Muscle of leg (tissue), 11 donors: ENCODE measurements around the gene MRTFB. TPM values are rescaled to one million over a fixed set of nuclear protein-coding genes. Genes with fewer than 3 reads are reported as not detected.

ENCODE experiments used
- DNase-seq: peaks from one replicate; pipeline ENCODE4 v3.0.0; 2013
- H3K27ac ChIP-seq: one replicate; pipeline ENCODE4 v1.5.1; 2013; ENCODE audit warnings: mild to moderate bottlenecking, low read length, control low read depth
- H3K27me3 ChIP-seq: one replicate; pipeline ENCODE4 v1.6.1; 2013; ENCODE audit warnings: low read length; ENCODE audit not compliant: control insufficient read depth, insufficient read depth
- H3K36me3 ChIP-seq: one replicate; pipeline ENCODE4 v1.6.1; 2013; ENCODE audit warnings: low read length; ENCODE audit not compliant: control insufficient read depth, insufficient read depth
- H3K4me1 ChIP-seq: one replicate; pipeline ENCODE4 v1.6.1; 2013; ENCODE audit warnings: low read length; ENCODE audit not compliant: control insufficient read depth, insufficient read depth
- H3K4me3 ChIP-seq: one replicate; pipeline ENCODE4 v1.5.1; 2013; ENCODE audit warnings: low read length, control low read depth
- H3K9me3 ChIP-seq: replicated peaks from 2 replicates; pipeline ENCODE4 v1.6.1; 2013; ENCODE audit warnings: low read depth, low read length; ENCODE audit not compliant: control insufficient read depth
- WGBS: methylation state at CpG from one replicate; pipeline ENCODE4 v1.1.5; 2013; ENCODE audit warnings: missing lambda C conversion rate; ENCODE audit not compliant: insufficient coverage; 5-methylcytosine and 5-hydroxymethylcytosine counted together
- polyA plus RNA-seq, 8 donors: library from polyadenylated mRNA; unstranded; fragments of 120-200 nt; gene quantifications; one replicate each; pipeline versions ENCODE4 v1.2.1 to v1.2.3, GENCODE V29; 2013; ENCODE audit warnings: inconsistent platforms in 1 of 8, low replicate concordance in 1 of 8; ENCODE audit not compliant: insufficient read length in 8 of 8, insufficient read depth in 1 of 8
- total RNA-seq: library from RNA; stranded (reverse); fragments of 120-200 nt; gene quantifications from one replicate; pipeline ENCODE4 v1.2.4, GENCODE V29; 2013

Gene MRTFB
- total and polyA plus RNA-seq, 9 donors, result 12.4 to 22.3 (median 17.0) TPM

DNA sequence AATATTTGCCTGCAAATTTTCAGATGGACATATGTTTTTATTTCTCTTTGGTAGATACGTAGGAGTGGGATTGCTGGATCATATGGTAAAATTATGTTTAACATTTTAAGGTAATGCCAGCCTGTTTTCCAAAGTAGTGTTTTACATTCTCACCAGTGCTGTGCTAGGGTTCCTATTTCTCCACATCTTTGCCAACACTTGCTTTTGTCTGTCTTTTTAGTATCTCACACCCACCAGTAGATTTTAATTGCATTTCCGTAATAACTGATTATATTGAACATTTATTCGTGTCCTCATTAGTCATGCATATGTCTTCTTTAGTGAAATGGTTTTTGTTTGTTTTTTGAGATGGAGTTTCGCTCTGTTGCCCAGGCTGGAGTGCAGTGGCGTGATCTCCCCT lies 58.4 kb downstream of the MRTFB start:
- H3K27me3 ChIP-seq, result no peaks in the 10 kb centered on the region
- no peaks in the 10 kb centered on the region for H3K9me3 ChIP-seq
- DNase-seq, result no peak
- H3K27ac ChIP-seq, result no peak overlapping the region
- no peaks in the 10 kb centered on the region for H3K36me3 ChIP-seq
- no peak overlapping the region for H3K4me3 ChIP-seq
- WGBS, result no CpG with 5 or more reads among the region's 5 CpGs
- H3K4me1 ChIP-seq, result no peaks in the 10 kb centered on the region

DNA sequence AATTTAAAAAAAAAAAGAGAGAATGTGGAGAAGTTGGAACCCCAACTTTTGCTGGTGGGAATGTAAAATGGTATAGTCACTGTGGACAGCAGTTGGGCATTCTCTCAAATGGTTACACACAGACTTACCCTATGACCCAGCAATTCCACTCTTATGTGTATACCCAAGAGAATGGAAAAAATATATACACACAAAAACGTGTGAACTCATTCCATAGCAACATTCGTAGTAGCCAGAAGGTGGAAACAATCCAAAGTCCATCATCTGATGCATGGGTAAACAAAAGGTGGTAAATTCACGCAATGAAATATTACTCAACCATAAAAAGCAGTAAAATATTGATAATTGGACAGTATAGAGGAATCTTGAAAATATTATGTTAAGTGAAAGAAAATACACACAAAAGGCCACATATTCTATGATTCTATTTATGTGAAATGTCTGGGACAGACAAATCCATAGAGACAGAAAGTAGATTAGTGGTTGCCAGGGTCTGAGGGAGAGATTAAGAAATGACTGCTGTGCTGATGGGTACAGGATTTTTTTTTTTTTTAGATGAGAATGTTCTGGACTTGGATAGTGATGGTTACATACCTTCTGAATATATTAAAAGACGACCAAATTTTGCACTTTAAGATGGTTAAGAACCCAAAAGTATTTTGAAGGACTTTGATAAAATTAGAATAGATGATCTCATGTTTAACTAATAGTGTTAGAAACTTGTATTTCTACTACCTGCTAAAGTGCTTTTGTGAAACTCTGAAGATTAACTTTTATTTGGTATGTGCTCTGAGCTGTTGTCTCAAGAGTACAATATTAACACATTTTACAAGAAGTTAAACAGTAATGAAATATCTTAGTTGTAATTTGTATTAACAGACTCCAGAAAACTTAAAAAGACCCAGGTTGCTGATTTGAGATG lies 60.9 kb downstream of the MRTFB start:
- no peak overlapping the region for H3K4me3 ChIP-seq

DNA sequence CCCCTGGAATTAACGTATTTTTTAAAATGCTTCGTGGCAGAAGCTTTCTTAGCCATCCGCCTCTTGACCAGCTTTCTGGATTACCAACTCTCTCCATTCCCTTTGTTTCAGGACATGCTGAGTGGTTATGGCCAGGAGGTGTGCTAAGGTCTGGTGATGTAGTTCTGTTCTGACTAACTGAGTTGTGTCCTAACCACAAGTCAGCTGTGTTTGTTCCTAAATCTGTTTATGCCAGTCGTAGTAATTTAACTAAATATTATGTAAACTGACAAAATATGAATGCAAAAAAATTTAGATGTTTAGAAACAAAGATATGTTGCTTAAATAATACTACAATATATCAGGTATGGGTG lies 61.6 kb downstream of the MRTFB start:
- Histone ChIP-seq H3K9me3 (no peaks in the 10 kb centered on the region), H3K4me1 (no peaks in the 10 kb centered on the region), H3K4me3 (no peak overlapping the region), H3K27ac (no peak overlapping the region), H3K36me3 (no peaks in the 10 kb centered on the region), H3K27me3 (no peaks in the 10 kb centered on the region)
- DNase-seq, result no peak
- WGBS, result no CpG with 5 or more reads among the region's 4 CpGs

More for the DNA sequence above, 60.9 kb downstream of the MRTFB start:
- WGBS, result no CpG with 5 or more reads among the region's 4 CpGs
- Histone ChIP-seq H3K36me3 (no peaks in the 10 kb centered on the region), H3K27me3 (no peaks in the 10 kb centered on the region), H3K27ac (no peak overlapping the region), H3K4me1 (no peaks in the 10 kb centered on the region), H3K9me3 (no peaks in the 10 kb centered on the region)
- no peak for DNase-seq

DNA sequence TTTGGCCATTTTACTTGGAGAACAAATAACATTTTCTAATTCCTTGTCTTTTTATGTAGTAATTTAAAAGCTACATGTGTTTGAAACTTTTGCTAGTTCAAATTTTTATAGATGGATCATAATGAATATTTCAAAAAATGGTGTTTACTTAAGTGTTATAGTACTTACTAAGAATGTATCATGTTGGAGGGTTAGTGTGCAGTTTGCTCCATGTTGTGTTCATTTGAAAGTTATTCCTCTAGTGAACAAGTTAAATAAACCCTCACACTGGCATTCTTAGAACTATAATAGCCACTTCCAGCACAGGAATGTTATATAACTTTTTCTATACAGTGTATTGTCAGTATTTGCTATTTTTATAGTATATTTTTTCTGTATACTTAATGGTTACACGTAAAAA lies 62.8 kb downstream of the MRTFB start:
- no peak for DNase-seq
- H3K36me3 ChIP-seq, result no peaks in the 10 kb centered on the region
- no peak overlapping the region for H3K27ac ChIP-seq
- no peaks in the 10 kb centered on the region for H3K4me1 ChIP-seq
- no peak overlapping the region for H3K4me3 ChIP-seq
- no CpG with 5 or more reads among the region's 1 CpG for WGBS
- no peaks in the 10 kb centered on the region for H3K27me3 ChIP-seq
- no peaks in the 10 kb centered on the region for H3K9me3 ChIP-seq

DNA sequence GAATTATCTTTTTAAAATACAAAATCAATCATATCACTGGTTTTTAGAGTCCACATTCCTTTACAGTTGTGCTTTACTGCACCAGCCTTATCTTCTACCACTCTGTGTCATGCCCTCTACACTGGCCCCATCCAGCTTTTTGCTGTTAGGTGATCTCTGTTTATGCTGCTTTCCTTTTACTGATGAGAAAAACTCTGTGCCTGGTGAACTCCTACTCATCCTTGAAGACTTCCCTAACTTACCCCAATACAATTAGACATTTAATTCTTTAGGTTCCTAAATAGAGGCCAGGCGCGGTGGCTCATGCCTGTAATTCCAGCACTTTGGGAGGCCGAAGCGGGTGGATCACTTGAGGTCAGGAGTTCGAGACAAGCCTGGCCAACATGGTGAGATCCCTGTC lies 64.6 kb downstream of the MRTFB start:
- Histone ChIP-seq H3K27me3 (no peaks in the 10 kb centered on the region), H3K4me1 (no peaks in the 10 kb centered on the region), H3K9me3 (peaks cover 4% of the 10 kb centered on the region), H3K4me3 (no peak overlapping the region), H3K36me3 (peaks cover 6% of the 10 kb centered on the region), H3K27ac (no peak overlapping the region)
- DNase-seq, result no peak
- WGBS, result 93% methylated on average over 3 of the region's 5 CpGs

DNA sequence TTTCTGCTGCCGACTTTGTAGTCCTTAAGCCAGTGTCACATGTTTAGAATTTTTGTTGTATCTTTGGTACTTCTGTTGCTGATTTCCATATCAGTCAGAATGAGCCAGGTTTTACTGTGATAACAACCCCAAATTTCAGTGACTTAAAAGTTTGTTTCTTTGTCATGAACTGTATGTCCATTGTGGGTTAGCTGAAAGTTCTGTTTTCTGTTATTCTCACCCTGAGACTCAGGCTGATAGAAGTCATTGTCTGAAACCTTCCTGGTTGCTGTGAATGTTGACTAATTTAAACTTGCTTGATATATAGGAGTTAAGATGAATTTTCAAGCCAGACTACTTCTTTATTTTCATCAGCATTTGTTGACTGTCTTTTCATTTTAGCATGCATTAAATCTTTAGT lies 68.8 kb downstream of the MRTFB start:
- no peak overlapping the region for H3K4me3 ChIP-seq
- H3K27me3 ChIP-seq, result no peaks in the 10 kb centered on the region
- peaks cover 10% of the 10 kb centered on the region for H3K36me3 ChIP-seq
- WGBS, result no CpG with 5 or more reads among the region's 1 CpG
- H3K4me1 ChIP-seq, result no peaks in the 10 kb centered on the region
- no peak overlapping the region for H3K27ac ChIP-seq
- DNase-seq, result no peak
- H3K9me3 ChIP-seq, result peaks cover 4% of the 10 kb centered on the region

DNA sequence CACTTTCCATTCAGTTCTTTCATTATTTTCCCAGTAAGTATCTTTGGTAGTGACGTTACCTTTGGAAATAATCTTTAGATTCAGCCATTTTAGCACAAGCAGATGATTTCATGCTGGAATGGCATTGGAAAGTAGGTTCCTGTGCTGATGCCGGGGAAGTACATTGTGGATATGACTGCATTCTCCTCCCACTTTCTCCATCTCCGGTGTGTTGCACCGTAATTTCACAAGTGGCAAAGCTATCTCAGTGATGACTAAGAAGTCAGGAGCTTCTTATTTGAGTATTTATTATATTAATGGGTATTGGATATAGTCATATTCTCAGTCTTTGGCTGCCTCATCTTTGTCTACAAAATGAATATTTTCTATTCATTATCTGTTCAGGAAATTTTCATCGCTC lies 69.8 kb downstream of the MRTFB start:
- H3K4me1 ChIP-seq, result no peaks in the 10 kb centered on the region
- no CpG with 5 or more reads among the region's 5 CpGs for WGBS
- DNase-seq, result no peak
- H3K4me3 ChIP-seq, result no peak overlapping the region
- peaks cover 10% of the 10 kb centered on the region for H3K36me3 ChIP-seq
- no peaks in the 10 kb centered on the region for H3K27me3 ChIP-seq
- no peak overlapping the region for H3K27ac ChIP-seq
- peaks cover 4% of the 10 kb centered on the region for H3K9me3 ChIP-seq

DNA sequence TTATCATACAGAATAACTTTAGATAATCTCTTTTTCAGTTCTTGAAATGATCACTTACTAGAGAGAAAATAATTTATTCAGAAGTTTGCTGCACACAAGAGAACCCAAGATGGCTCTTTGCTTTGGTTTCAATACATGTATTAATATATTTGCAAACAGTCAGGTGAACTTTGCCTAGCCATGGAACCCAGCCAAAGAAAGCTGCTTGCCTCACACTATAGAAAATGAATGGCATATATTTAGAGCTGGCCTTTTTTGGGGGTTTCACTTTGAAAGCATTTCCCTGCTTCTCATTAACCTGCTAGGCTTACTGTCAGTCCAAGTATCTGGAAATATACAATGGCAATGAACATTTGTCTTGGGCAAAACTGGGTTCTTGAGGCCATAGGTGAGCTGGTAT lies 75.3 kb downstream of the MRTFB start:
- DNase-seq, result no peak
- no peaks in the 10 kb centered on the region for H3K36me3 ChIP-seq
- H3K4me1 ChIP-seq, result no peaks in the 10 kb centered on the region
- no peak overlapping the region for H3K27ac ChIP-seq
- no peaks in the 10 kb centered on the region for H3K27me3 ChIP-seq
- H3K4me3 ChIP-seq, result no peak overlapping the region
- H3K9me3 ChIP-seq, result no peaks in the 10 kb centered on the region

DNA sequence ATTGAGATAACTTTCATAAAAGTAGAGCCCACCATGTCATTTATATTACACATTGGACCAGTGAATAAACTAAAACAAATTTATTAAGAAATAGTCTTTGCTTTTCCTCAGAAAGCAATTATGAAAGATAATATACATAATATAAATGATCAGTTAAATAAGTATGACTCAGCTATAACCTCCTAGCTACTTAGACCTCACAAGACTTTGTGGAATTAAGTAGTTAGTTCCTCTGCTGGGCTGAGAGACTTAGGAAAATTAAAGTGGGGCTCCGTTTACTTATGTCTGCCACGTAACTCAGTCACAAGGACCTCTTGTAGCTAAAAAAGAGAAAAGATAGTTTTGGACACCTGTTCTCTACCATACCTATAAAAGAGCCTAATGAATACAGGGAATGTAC lies 76.9 kb downstream of the MRTFB start:
- H3K36me3 ChIP-seq, result no peaks in the 10 kb centered on the region
- no peak for DNase-seq
- H3K27me3 ChIP-seq, result no peaks in the 10 kb centered on the region
- H3K4me3 ChIP-seq, result no peak overlapping the region
- H3K27ac ChIP-seq, result no peak overlapping the region
- no peaks in the 10 kb centered on the region for H3K9me3 ChIP-seq
- no CpG with 5 or more reads among the region's 2 CpGs for WGBS
- H3K4me1 ChIP-seq, result no peaks in the 10 kb centered on the region

DNA sequence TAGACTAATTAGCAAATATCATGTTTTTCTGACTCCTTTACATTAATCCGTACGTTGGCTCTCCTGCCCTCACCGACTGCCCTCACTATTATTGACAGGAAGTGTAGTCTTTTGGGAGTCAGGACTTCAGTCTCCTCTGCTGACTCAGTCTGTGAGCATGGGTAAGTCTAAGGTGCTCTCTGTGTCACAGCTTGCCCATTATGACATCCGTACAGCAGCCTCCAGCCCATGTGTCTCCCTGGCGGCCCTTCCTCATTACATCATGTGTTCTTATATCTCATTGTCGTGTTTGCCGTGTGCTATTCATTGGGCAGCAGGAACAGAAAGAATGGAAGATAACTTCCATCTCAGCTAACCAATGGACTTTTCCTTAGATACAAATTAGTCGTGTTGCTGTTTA lies 77.5 kb downstream of the MRTFB start:
- Histone ChIP-seq H3K27me3 (no peaks in the 10 kb centered on the region), H3K4me3 (no peak overlapping the region), H3K36me3 (no peaks in the 10 kb centered on the region), H3K27ac (no peak overlapping the region), H3K4me1 (no peaks in the 10 kb centered on the region), H3K9me3 (no peaks in the 10 kb centered on the region)
- no peak for DNase-seq
- WGBS, result 69% methylated on average over 2 of the region's 8 CpGs

DNA sequence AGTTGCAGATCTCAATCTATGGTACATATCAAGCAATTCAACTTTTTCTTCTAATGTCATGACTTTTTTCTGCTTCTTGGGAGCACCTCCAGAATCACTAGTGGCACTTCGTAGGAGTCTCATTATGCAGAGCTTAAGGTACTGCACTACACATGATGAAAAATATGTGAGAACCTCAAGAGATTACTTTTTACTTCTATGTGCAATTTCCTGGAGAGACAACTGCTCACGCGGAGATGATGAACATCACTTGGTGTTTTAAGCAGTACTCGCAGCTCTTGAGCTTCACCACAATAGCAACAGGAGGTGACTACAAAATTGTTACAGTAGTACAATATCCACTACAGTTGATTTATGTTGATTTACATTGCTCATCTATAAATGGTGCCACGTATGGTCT lies 79.7 kb downstream of the MRTFB start:
- no CpG with 5 or more reads among the region's 5 CpGs for WGBS
- no peak overlapping the region for H3K27ac ChIP-seq
- no peaks in the 10 kb centered on the region for H3K36me3 ChIP-seq
- no peaks in the 10 kb centered on the region for H3K9me3 ChIP-seq
- no peak overlapping the region for H3K4me3 ChIP-seq
- H3K4me1 ChIP-seq, result no peaks in the 10 kb centered on the region
- DNase-seq, result no peak
- H3K27me3 ChIP-seq, result no peaks in the 10 kb centered on the region
